GM12891 (cell line): ENCODE results near the gene COQ8B.

Source experiments
- PAX5 ChIP-seq: IDR thresholded peaks from 2 replicates; pipeline ENCODE4 v1.6.1; 2011; ENCODE audit warnings: low read length, moderate library complexity, mild to moderate bottlenecking; ENCODE audit not compliant: insufficient read depth, severe bottlenecking
- POLR2A ChIP-seq: IDR thresholded peaks from 2 replicates; pipeline ENCODE4 v1.6.1; 2011; ENCODE audit warnings: low read depth, low read length, control low read depth
- POLR2AphosphoS5 ChIP-seq: IDR thresholded peaks from 2 replicates; pipeline ENCODE4 v1.6.1; 2011; ENCODE audit warnings: low read depth, low read length, control low read depth
- TAF1 ChIP-seq: IDR thresholded peaks from 2 replicates; pipeline ENCODE4 v1.6.1; 2011; ENCODE audit warnings: low read depth, low read length, control low read depth

DNA sequence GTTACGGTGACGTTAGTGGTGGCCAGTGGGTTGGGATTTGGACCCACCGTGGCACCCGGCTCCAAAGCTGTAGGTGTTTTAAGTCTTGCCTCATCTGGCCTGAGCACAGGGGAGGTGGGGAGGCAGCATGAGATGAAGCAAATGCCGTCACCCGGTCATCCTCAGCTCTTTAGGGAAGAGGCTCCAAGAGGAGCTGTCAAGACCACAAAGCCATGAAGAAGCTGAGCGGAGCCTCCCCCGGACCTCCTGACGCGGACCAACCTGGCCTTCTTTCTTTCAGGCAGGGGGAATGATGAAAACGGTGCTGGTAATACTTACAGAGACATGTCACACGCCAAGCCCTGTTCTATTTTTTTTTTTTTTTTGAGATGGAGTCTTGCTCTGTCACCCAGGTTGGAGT lies 26.2 kb upstream of the COQ8B start:
- TF ChIP-seq POLR2AphosphoS5 (no peak), POLR2A (no peak), PAX5 (no peak), TAF1 (no peak)
